ENCODE results near the gene BCL7C. TPM values are rescaled to one million over a fixed set of nuclear protein-coding genes. Genes with fewer than 3 reads are reported as not detected.
A peak's percentile ranks its signal among the peaks of the same experiment; 100 is the strongest.

The BCL7C gene
- total RNA-seq, 1 experiment from 2014 or later, result 44.9 TPM

DNA sequence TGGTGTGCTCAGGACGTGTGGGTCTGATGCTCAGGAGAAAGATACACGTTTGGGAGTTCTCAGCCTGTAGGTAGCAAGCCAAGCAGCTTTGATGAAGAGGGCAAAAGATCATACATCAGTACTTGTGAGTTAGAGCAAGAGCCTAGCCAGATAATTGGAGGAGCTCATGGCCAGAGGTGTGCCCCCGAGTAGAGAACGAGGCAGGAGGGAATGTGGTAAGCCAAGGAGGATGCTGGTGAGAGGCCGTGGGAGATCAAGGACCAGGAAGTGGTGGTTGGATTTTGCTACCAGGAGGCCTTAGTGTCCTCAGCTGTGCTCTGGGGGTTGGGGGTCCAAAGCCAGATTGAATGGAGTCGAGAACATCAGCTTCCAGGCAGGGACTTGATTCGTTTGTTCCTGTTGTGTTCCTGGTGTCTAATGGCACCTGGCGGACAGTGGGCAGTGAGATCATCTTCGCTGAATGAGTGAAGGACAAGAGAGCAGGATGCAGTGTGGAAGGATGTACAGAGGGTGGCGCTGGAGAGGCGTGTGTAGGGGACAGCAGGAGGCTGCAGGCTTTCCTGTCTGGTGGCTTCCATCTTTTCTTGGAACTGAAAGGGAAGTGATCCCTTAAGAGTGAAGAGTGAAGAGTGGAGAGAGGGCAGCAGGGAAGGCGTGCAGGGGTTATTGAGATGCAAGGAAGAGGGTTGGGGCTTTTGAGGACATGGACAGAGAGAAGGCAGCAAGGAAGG, 41.1 kb upstream of the BCL7C start:
- no peak overlapping the region for H3K4me3 ChIP-seq (replicated peaks in 1 of 2; ENCODE audit: low read depth in 1 of 2, low read length in 2 of 2)
- no TSS peak for BruUV-seq (replicated peaks)
- no peak for DNase-seq (ENCODE audit: low read depth, low spot score)
- no peaks in the 10 kb centered on the region for H4K20me1 ChIP-seq (ENCODE audit: insufficient read depth)
- ChIA-PET POLR2A (interaction anchor here (0.7 kb wide), 1 partner anchor 209 kb away, joined by 3 read pairs; no protein-coding TSS in a partner anchor), CTCF (no interaction called here), RAD21 (ENCODE audit: low non-redundant PET in 1 of 2, low total read pairs in 2 of 2, uncharacterized antibody in 2 of 2, unreplicated experiment in 2 of 2) (interaction anchor here in 1 of 2 experiments (0.7 kb wide), 1 partner anchor 107 kb away, joined by 3 read pairs; no protein-coding TSS in a partner anchor)
- H3K27me3 ChIP-seq (ENCODE audit: insufficient read depth, low read length), result no peaks in the 10 kb centered on the region
- intact Hi-C loops (cut with micrococcal nuclease), result no loop called here
- peak; percentile 85 for ATAC-seq
- H3K79me2 ChIP-seq (ENCODE audit: insufficient read depth, low read length), result peaks cover 2% of the 10 kb centered on the region; the same call in 1 of the 2 replicates
- H3K4me1 ChIP-seq (ENCODE audit: control insufficient read depth in 1 of 2, insufficient read depth in 2 of 2, low read length in 2 of 2), result no peaks in the 10 kb centered on the region
- no peak overlapping the region for H3K4me2 ChIP-seq (ENCODE audit: low read length)
- no peak overlapping the region for H3K27ac ChIP-seq (ENCODE audit: low read depth, low read length)
- H3K9ac ChIP-seq (ENCODE audit: low read length), result no peak overlapping the region
- H3K9me3 ChIP-seq (ENCODE audit: control insufficient read depth in 1 of 2, insufficient read depth in 1 of 2, low read depth in 1 of 2, low read length in 2 of 2), result no peaks in the 10 kb centered on the region
- H2AFZ ChIP-seq (ENCODE audit: low read depth, low read length, poor library complexity, severe bottlenecking), result no peak overlapping the region
- TF ChIP-seq, protein P1, sequence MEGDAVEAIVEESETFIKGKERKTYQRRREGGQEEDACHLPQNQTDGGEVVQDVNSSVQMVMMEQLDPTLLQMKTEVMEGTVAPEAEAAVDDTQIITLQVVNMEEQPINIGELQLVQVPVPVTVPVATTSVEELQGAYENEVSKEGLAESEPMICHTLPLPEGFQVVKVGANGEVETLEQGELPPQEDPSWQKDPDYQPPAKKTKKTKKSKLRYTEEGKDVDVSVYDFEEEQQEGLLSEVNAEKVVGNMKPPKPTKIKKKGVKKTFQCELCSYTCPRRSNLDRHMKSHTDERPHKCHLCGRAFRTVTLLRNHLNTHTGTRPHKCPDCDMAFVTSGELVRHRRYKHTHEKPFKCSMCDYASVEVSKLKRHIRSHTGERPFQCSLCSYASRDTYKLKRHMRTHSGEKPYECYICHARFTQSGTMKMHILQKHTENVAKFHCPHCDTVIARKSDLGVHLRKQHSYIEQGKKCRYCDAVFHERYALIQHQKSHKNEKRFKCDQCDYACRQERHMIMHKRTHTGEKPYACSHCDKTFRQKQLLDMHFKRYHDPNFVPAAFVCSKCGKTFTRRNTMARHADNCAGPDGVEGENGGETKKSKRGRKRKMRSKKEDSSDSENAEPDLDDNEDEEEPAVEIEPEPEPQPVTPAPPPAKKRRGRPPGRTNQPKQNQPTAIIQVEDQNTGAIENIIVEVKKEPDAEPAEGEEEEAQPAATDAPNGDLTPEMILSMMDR (IDR thresholded peaks at IDR 0.05 in 2 of 3, conservative IDR thresholded peaks at IDR 0.05 in 1 of 3; ENCODE audit: borderline replicate concordance in 1 of 3, insufficient read depth in 1 of 3, low read depth in 2 of 3, low read length in 2 of 3), result peak in 2 of 3 experiments; percentile 70 to 76; a peak in 5 of 6 replicates
- TF ChIP-seq, protein P2, sequence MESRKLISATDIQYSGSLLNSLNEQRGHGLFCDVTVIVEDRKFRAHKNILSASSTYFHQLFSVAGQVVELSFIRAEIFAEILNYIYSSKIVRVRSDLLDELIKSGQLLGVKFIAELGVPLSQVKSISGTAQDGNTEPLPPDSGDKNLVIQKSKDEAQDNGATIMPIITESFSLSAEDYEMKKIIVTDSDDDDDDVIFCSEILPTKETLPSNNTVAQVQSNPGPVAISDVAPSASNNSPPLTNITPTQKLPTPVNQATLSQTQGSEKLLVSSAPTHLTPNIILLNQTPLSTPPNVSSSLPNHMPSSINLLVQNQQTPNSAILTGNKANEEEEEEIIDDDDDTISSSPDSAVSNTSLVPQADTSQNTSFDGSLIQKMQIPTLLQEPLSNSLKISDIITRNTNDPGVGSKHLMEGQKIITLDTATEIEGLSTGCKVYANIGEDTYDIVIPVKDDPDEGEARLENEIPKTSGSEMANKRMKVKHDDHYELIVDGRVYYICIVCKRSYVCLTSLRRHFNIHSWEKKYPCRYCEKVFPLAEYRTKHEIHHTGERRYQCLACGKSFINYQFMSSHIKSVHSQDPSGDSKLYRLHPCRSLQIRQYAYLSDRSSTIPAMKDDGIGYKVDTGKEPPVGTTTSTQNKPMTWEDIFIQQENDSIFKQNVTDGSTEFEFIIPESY (IDR thresholded peaks at IDR 0.05; ENCODE audit: extremely low read depth, insufficient replicate concordance, low read length), result no peak
- H3K36me3 ChIP-seq (ENCODE audit: control insufficient read depth in 1 of 2, insufficient read depth in 2 of 2, low read length in 2 of 2), result peaks cover 9 to 26% of the 10 kb centered on the region in 2 experiments
- H3K9me2 ChIP-seq (ENCODE audit: insufficient read depth), result no peaks in the 10 kb centered on the region

Data from HCT116 (cell line).